UCSD-AML1 (cell line): ENCODE results near the gene CCNI.
"Not testable (repeated sequence)": the region's sequence is repeated elsewhere in the genome, so short reads cannot be mapped to it uniquely, and the experiment has no call there.

Experiments used
- DNase-seq: peaks from one replicate; lab custom pipeline; 2025; ENCODE audit not compliant: unreplicated experiment; lab: John Stamatoyannopoulos, UW

Gene CCNI

DNA sequence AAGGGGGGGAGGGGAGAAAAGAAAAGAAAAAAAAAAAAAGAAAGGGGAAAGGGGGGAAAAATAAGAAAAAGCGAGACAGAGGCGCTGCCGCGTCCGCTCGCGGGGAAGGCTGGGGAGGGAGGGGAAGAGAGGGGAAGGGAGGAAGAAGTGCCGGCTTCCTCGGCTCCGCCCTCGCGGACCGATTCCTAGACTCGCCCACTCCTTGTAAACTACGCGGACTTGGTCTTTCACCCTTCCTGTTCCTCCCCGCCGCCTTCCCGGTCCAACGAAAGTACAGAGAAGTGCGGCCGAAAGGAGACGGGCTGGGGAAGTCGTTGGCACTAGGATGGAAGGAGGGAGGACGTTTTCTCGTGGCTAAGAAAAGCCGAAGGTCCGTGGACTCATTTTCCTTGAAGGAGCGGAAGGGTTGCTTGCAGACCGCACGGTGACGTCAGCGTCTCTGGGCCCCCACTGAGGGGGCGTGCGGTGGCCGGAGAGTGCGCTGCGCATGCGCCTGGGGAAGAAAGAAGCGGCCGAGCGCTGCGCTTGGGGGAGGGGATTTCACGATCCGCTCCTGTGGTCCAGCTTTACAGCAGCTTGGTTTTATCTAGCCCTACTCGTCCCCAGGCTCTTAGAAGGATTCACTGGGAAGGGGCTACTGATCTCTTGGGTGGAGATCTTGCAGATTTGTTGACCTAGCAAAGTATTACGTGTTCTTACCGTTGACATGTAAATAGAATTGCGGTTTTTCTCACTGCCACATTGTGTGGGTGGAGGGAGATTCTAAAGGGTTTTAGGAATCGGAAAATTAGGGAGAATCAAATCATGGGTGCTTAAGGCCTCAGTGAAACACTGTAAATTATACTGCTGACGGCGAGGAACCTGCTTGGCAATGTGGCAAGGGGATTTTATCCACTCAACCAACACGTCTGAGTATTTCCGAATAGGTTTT lies at the start of gene CCNI:
CCNI (minus strand) TSS at position 121 of the 931 bp plus-strand sequence. CDS start 9,627 bp downstream, outside the sequence.
- peak; percentile 98 for DNase-seq

GRCh38 chr4:77124576-77124975 lies 48.8 kb upstream of the CCNI start:
- no peak for DNase-seq

DNA sequence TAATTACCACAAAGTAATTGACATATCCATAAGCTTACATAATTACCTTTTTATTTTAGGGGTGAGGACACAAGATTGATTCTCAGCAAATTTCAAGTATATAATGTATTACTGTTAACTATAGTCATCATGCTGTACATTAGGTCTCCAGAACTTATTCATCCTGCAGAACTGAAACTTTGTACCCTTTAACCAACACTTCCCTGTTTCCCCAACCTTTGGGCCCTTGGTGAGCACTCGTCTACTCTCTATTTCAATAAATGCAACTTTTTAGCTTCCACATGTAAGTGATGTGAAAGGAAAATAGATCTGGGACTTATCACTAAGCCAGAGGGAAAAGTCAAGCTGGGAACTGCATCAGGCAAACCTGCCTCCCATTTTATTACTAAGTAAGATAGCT lies 47.6 kb upstream of the CCNI start:
- no peak for DNase-seq

DNA sequence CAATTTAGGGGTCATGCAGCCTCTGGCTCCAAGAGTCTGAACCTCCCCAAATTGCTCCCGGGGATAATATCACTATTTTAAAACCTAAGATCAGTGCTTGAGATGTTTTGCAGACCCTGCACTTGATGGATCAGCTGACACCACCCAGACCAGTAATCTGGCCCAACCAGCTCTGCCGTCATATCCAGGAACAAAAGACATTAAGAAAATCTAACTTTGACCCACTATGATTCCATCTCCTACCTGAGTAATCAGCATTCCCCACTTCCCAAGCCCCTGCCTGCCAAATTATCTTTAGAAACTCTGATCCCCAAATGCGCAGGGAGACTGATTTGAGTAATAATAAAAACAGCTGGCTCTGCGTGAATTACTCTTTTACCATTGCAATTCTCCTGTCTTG lies 46.9 kb upstream of the CCNI start:
- DNase-seq = no peak

GRCh38 chr4:77121736-77122240 lies 46.0 kb upstream of the CCNI start:
- no peak for DNase-seq

DNA sequence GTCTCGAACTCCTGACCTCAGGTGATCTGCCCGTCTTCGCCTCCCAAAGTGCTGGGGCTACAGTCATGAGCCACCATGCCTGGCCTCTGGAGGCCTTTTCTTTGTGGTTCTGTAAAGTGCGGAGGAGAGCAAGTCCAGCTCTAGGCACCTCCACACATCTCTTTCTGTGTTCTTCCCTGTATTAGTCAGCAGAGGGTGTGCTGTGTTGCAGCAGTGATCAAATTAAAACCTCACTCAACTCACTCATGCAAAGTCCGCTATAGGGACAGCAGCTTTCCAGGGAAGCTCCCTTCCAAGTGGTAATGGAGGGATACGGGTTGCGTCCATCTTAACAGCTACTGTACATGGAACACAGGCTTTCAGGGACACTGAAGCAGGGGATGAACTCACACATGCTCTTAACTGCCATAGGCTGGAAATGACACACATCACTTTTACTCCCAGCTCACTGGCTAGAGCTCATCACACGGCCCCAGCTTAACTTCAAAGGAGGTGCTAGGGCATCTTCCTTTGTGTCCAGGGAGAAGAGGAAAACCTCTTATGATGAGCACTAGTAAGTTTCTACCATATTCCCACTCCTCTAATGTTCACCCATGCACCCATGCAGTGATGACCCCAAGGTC lies 45.2 kb upstream of the CCNI start:
- peak; percentile 15 for DNase-seq

GRCh38 chr4:77117721-77118120 lies 41.9 kb upstream of the CCNI start:
- DNase-seq = no peak

DNA sequence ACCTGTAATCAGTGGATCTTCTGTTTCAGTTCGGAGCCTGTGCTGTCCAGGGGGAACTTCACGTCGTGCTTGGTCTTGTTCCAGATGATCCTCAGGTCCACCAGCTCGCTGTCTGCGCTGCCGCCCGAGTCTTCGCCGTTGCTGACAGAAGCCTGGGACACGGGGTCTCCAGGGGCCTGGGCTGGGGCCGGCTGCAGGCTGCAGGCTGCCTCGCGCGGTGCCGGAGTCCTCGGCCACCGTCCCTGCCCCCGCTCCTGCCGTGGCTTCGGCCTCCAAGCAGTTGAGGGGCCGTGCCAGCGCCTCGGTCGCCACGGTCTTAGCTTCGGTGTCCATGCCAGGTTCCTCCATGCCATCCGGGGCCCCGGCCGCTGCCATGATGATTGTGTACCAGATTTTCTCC lies 37.3 kb upstream of the CCNI start:
- DNase-seq = no peak

DNA sequence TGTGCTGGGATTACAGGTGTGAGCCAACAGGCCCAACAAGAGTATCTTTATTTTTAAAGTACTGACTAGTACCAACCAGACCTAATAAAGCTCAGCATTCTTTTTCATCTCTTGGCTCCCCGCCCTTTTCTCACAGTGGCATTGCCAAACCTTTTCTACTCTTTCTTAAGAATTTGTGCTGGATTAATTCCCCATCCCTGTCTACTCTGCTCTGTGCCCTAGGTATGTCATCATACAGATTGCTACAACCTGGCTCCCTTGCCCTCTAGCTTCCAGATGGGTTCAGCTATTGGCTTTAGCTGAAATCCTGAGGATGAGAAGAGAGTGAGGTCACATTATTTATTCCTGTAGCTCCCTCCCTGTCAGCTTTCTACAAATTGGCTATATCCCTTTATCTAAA lies 34.9 kb upstream of the CCNI start:
- DNase-seq = no peak

DNA sequence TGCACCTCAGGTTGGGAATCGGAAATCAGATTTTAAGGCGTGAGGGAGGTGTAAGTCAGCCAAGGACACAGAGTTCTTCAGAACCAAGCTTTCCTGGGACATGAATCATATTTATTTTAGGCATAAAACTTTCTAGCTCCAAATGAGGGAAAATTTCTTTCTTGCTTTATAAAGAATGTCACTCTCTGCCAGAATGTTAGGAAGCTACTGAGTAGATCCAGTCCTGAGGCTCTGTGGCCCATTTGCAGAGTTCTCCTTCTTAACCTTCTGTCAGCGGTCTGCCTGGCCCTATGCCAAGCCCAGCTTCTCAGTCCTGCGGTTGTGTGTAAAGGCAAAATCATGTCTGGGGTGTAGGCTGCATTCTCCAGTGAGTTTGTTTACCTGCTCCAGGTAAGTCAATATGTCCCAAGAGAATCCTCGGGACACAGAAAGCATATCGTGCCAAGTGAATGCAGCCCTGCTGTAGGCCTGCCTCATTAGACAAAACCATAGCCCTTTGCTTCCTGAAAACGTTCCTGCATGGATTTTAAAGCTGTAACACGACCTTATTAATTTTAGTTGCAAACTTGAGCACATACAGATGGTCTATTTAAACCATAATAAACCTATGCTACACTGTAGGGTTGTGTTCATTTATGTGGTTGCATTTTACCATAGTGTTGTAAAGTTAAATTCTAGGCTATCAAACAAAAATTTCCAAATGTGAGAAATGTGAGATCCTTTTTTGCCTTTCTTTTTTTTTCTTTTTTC lies 29.2 kb upstream of the CCNI start:
- peak; percentile 16 for DNase-seq

- no peak for DNase-seq
Observed at GRCh38 chr4:77104388-77104787, 28.6 kb upstream of the CCNI start.

DNA sequence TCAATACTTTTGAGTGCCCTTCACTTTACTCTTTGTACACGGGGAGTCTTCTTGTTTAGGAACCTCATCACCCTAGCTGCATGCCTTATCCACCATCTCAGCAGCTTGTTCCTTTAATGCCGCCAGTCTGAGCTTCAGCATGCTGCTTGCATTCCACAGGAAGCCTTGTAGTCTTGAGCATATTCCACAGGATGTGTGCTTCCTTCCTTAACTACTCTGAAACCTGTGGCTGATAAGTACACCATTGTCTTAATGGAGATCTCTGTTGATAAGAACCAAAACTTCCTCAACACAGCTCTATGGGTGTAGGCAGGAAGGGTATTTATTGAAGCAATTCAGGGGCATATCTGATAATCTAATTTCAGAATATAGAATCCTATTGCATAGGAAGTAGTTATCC lies 24.4 kb upstream of the CCNI start:
- peak; percentile 44 for DNase-seq

- DNase-seq = no peak
Observed at GRCh38 chr4:77097611-77098010, 21.8 kb upstream of the CCNI start.

DNA sequence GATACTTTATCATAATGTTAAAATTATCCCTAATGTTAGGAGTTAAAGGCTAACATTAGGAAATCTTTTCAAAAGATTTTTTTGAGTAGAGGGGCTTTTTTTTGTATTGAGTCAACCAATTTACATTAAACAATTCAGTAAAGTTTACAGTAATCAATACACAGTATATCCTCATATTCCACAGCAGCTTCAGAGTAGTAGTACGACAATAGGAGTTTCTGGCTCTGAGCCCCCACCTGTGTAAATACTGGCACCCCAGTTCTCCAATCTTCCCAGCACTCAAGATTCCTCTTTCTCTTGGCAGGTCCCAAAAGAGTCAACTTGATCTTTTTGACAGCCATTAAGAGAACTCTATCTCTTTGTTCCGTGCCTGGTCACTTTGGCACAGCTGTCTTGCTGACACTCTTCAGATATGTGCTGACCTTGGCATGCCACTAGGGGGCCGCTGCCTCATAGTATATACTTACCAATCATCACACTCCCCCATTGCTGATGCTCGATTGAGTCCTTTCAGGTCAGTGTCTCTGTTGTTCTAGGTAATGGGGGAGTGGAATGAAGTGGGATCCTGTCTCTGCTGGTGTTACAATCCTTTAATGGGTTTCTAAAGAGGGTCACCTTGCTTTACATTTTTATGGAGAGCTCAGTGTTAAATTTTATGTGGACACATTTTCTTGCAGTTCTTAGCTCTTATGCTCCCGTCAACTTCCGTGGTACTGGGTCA lies 19.5 kb upstream of the CCNI start:
- DNase-seq = peak; percentile 60

GRCh38 chr4:77094496-77094895 lies 18.7 kb upstream of the CCNI start:
- DNase-seq = no peak

- no peak for DNase-seq
Observed at GRCh38 chr4:77093401-77093800, 17.6 kb upstream of the CCNI start.

GRCh38 chr4:77092975-77093374 lies 17.2 kb upstream of the CCNI start:
- peak; percentile 11 for DNase-seq

GRCh38 chr4:77089866-77090265 lies 14.1 kb upstream of the CCNI start:
- DNase-seq = no peak

DNA sequence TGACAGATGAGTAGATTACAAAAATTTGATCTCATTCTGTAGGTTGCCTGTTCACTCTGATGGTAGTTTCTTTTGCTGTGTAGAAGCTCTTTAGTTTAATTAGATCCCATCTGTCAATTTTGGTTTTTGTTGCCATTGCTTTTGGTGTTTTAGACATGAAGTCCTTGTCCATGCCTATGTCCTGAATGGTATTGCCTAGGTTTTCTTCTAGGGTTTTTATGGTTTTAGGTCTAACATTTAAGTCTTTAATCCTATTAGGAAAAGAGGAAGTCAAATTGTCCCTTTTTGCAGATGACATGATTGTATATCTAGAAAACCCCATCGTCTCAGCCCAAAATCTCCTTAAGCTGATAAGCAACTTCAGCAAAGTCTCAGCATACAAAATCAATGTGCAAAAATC lies 11.2 kb upstream of the CCNI start:
- DNase-seq = not testable (repeated sequence)

DNA sequence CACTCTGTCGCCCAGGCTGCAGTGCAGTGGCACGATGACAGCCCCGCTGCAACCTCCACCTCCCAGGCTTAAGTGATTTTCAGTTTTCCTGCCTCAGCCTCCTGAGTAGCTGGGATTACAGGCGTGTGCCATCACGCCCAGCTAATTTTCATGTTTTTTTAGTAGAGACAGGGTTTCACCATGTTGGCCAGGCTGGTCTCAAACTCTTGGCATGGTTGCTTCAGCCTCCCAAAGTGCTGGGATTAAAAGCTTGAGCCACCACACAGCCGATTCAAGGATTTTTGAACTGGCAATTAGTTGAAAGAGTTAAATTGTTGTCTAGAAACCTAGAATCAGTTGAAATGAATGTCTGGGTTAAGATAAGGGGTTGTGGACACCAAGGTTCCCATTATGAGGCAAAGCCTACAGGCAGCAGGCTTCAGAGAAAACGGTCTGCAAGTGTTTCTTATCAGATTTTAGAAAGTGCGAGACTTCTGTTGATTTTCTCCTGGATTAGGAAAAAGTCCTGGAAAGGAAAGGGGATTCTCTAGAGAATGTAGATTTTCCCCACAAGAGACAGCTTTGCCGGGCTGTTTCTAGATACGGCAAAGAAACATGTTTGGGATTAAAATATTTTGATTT lies 8.3 kb upstream of the CCNI start:
- no peak for DNase-seq
